Left ventricle myocardium inferior (tissue), 1 donor: ENCODE results near the gene CLMN. TPM values are rescaled to one million over a fixed set of nuclear protein-coding genes. Genes with fewer than 3 reads are reported as not detected.

Experiments
- DNase-seq: peaks from one replicate; pipeline ENCODE4 v3.0.0-alpha.2; 2020
- H3K27ac ChIP-seq: fragments of 200-600 bp; replicated peaks from 2 replicates; pipeline ENCODE4 v1.8.0; 2021
- H3K27me3 ChIP-seq: fragments of 200-600 bp; 2 replicates; pipeline ENCODE4 v1.8.0; 2021; ENCODE audit warnings: low read depth
- H3K36me3 ChIP-seq: fragments of 200-600 bp; 2 replicates; pipeline ENCODE4 v1.8.0; 2021
- H3K4me1 ChIP-seq: fragments of 200-600 bp; 2 replicates; pipeline ENCODE4 v1.8.0; 2021
- H3K4me3 ChIP-seq: fragments of 200-600 bp; 2 replicates; pipeline ENCODE4 v1.8.0; 2021; ENCODE audit warnings: mild to moderate bottlenecking, moderate library complexity
- H3K9me3 ChIP-seq: fragments of 200-600 bp; replicated peaks from 2 replicates; pipeline ENCODE4 v1.8.0; 2021
- intact Hi-C: fragments of 100-400 bp; cut with micrococcal nuclease; formaldehyde crosslinking; loops from one replicate; pipeline ENCODE4 v1.11.0; 2022
- total RNA-seq: library from RNA; stranded (reverse); fragmentation: NEBNext Ultra II Directional; extraction: Animal tissue kit (Norgen Biotek cat#: 25700); gene quantifications from one replicate; pipeline ENCODE4 v1.2.1, GENCODE V29; 2021
- TF ChIP-seq, protein P1 (sequence below): fragments of 200-600 bp; IDR thresholded peaks from 2 replicates; pipeline ENCODE4 v1.8.0; 2021; ENCODE audit warnings: antibody characterized with exemption, mild to moderate bottlenecking, borderline replicate concordance
- donor health status: DM: no; HTN: yes; CAD: no; lungs with severe emphysema.

The CLMN gene
- total RNA-seq, 1 donor from 2014 or later: 3.7 TPM

DNA sequence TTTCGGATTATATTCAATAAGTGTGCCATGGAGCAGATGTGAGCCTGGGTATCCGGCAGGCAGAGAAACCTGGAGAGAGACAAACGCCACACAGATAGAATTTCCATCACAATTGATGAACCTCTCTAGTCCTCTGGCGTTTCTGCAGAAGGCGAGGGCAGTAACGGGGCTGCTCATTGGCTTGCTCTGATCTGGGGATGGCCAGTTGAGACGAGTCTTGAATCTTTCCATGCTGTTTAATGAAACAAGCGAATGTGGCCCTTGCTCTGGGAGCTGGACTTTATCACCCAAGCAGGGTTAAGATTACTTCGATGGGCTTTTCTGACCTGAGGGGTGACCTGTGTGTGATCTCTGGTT, 42.4 kb upstream of the CLMN start:
- peaks cover 43% of the 10 kb centered on the region for H3K27me3 ChIP-seq
- H3K4me3 ChIP-seq: no peak overlapping the region
- peaks cover 16% of the 10 kb centered on the region for H3K4me1 ChIP-seq
- no peak for DNase-seq
- no peak overlapping the region for H3K27ac ChIP-seq
- intact Hi-C loops: no loop called here
- no peaks in the 10 kb centered on the region for H3K9me3 ChIP-seq
- no peaks in the 10 kb centered on the region for H3K36me3 ChIP-seq
- TF ChIP-seq, protein P1, sequence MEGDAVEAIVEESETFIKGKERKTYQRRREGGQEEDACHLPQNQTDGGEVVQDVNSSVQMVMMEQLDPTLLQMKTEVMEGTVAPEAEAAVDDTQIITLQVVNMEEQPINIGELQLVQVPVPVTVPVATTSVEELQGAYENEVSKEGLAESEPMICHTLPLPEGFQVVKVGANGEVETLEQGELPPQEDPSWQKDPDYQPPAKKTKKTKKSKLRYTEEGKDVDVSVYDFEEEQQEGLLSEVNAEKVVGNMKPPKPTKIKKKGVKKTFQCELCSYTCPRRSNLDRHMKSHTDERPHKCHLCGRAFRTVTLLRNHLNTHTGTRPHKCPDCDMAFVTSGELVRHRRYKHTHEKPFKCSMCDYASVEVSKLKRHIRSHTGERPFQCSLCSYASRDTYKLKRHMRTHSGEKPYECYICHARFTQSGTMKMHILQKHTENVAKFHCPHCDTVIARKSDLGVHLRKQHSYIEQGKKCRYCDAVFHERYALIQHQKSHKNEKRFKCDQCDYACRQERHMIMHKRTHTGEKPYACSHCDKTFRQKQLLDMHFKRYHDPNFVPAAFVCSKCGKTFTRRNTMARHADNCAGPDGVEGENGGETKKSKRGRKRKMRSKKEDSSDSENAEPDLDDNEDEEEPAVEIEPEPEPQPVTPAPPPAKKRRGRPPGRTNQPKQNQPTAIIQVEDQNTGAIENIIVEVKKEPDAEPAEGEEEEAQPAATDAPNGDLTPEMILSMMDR: no peak

DNA sequence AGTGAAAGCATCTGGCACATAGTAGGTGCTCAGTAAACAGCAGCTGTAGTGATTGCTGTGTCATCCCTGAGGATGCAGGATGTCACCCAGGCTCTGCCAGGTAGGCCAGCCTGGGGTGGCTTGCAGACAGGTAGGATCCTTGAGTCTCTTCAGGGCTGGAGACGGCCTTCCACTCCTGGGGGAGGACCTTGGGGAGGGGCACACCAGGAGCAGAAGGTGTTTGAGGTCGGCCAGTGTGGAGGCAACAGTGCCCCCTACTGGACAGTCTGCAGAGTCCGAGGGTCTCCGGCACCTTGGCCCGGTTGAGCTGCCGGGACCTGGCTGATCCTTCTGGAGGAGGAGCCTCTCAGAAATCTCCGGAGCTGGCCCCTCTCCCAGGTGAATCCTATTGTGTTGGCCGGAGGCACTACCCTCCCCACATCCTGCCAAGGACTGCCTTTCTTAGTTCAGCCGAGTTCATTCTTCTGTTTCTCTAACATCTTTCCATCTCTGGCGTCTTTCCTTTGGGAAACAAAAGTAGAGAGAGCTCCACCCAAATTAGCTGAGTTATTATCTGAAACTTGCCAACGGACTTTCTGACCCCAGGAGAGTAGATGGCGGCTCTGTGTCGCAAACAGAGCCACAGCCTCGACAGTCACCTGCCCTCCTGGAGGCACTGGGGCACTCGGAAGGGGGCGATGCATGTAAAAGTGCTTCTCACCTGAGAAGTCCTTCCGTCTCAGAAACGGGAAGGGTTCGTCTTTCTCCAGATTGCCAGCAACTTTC, 41.8 kb upstream of the CLMN start:
- intact Hi-C loops: no loop called here
- H3K27ac ChIP-seq: no peak overlapping the region
- DNase-seq: no peak
- TF ChIP-seq, protein P1: peak; percentile 67
- H3K4me3 ChIP-seq: no peak overlapping the region
- H3K36me3 ChIP-seq: no peaks in the 10 kb centered on the region
- no peaks in the 10 kb centered on the region for H3K9me3 ChIP-seq
- H3K27me3 ChIP-seq: peaks cover 41% of the 10 kb centered on the region
- H3K4me1 ChIP-seq: peaks cover 17% of the 10 kb centered on the region

DNA sequence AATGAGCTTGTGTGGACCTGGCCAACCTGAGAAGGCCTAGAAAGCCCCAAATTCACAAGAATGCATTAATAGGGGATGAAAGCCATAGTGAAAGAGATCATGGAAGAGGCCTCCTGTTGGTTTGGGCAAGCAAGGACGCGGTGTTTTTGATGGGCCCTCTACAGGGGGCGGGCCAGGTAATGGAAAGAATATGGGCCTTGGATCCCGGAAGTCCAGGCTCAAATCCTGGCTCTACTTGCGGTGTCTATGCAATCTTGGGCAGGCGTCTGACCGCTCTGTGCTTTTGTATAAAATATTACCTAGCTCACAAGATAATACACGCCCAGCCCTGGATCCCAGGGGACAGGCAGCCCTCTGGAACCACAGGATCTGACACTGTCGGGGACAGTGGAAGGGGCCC, 41.1 kb upstream of the CLMN start:
- no peak for DNase-seq
- H3K4me1 ChIP-seq: peaks cover 24% of the 10 kb centered on the region
- no peaks in the 10 kb centered on the region for H3K36me3 ChIP-seq
- TF ChIP-seq, protein P1: no peak
- intact Hi-C loops: no loop called here
- no peak overlapping the region for H3K4me3 ChIP-seq
- H3K27me3 ChIP-seq: peaks cover 41% of the 10 kb centered on the region
- peak overlapping the region; percentile 6 for H3K27ac ChIP-seq
- H3K9me3 ChIP-seq: no peaks in the 10 kb centered on the region

DNA sequence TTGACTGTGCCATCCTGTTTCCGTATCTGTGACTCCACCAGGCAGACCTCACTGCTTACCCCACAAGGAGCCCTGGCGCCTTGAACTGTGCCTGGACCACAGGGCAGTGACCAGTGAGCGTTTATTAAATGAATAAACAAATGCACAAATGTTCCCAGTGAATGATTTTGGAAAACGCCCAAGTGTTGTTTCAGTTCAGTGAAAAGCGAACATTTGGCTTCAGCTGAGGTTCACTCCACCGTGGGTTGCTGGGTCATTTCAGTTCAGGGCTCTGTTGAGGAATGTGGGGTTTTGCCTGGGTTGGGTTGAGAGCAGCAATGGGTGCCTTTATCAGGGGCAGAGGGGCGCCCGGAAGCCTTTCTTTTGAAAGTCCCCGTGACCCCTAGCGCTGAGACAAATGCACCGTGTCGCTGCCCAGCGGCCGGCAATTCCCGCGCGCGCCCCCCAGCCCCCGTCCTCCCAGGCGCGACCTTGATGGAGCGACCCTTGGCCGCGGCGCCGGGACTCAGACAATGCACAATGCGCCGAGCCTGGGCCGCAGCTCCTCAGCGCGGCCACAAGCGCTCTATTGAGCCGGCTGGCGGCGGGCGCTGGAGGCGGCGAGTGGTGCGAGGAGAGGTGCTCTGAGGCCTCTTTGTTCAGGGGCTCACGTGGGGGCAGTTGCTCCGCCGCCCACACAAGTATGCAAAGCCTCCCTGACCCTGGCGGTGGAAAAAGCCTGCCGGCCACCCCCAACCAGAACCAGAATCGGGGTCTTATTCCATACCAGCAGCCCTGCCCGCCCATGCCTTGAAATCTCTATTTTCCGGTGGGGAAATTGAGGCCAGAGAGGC, 40.5 kb upstream of the CLMN start:
- Histone ChIP-seq H3K27me3 (peaks cover 41% of the 10 kb centered on the region), H3K36me3 (no peaks in the 10 kb centered on the region), H3K4me3 (peak overlapping the region; percentile 42), H3K27ac (peak overlapping the region; percentile 6), H3K4me1 (peaks cover 25% of the 10 kb centered on the region), H3K9me3 (no peaks in the 10 kb centered on the region)
- no peak for DNase-seq
- TF ChIP-seq, protein P1: no peak
- intact Hi-C loops: no loop called here

DNA sequence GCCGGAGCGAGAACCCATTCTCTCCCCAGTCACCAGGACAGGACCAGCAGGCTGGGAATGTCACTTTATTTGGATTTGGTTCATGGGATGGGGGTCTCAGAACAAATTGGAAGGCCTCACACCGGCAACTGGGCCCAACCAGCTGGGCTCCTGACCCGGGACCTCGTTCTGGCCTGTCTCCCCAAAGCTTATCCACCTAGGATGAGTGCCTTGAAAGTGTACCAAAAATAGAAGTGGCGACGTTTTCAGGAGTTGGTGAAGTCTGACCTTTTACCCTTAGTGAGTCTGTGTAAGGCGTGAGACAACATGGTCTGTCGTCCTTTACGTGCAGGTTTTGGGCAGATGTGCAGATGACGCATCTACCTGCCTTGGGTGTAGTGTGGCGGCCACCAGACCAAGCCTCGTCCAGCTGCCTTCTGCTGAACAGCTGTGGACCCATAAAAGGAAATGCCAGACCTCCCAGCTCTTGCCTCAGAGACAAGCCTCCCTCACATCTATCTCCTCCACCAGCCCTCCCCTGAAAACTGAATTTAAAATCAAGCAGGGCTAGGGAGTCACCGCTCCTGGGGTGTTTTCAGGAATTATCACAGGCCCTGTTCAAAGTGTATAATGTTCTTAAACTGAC, 36.6 kb upstream of the CLMN start:
- no peak overlapping the region for H3K27ac ChIP-seq
- H3K27me3 ChIP-seq: peaks cover 18% of the 10 kb centered on the region
- peaks cover 19% of the 10 kb centered on the region for H3K4me1 ChIP-seq
- no peak for DNase-seq
- TF ChIP-seq, protein P1: no peak
- intact Hi-C loops: no loop called here
- peaks cover 14% of the 10 kb centered on the region for H3K9me3 ChIP-seq
- H3K36me3 ChIP-seq: no peaks in the 10 kb centered on the region
- H3K4me3 ChIP-seq: no peak overlapping the region
